ENCODE measurements around the gene FBN3. TPM values are rescaled to one million over a fixed set of nuclear protein-coding genes. Genes with fewer than 3 reads are reported as not detected.

The FBN3 gene
- total RNA-seq, 1 donor from 2014 or later = not detected

GRCh38 chr19:8110931-8111330 lies 38.5 kb downstream of the FBN3 start:
- ATAC-seq (ENCODE audit: low read depth) (no peak), DNase-seq (no peak)
- intact Hi-C loops (cut with micrococcal nuclease) = no loop called here
- Mint-ChIP-seq H3K9me3 (no peaks in the 10 kb centered on the region), H3K36me3 (ENCODE audit: low read depth) (no peaks in the 10 kb centered on the region), H3K4me1 (no peaks in the 10 kb centered on the region), H3K4me3 (no peak overlapping the region), H3K27me3 (peaks cover 7% of the 10 kb centered on the region), H3K27ac (no peak overlapping the region)
- TF ChIP-seq, protein P1, sequence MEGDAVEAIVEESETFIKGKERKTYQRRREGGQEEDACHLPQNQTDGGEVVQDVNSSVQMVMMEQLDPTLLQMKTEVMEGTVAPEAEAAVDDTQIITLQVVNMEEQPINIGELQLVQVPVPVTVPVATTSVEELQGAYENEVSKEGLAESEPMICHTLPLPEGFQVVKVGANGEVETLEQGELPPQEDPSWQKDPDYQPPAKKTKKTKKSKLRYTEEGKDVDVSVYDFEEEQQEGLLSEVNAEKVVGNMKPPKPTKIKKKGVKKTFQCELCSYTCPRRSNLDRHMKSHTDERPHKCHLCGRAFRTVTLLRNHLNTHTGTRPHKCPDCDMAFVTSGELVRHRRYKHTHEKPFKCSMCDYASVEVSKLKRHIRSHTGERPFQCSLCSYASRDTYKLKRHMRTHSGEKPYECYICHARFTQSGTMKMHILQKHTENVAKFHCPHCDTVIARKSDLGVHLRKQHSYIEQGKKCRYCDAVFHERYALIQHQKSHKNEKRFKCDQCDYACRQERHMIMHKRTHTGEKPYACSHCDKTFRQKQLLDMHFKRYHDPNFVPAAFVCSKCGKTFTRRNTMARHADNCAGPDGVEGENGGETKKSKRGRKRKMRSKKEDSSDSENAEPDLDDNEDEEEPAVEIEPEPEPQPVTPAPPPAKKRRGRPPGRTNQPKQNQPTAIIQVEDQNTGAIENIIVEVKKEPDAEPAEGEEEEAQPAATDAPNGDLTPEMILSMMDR (IDR thresholded peaks at IDR 0.05) = no peak
- ChIA-PET POLR2A (no interaction called here), CTCF (no interaction called here)

GRCh38 chr19:8109890-8110662 lies 39.3 kb downstream of the FBN3 start:
- no peak for DNase-seq
- Mint-ChIP-seq H3K9me3 (no peaks in the 10 kb centered on the region), H3K4me3 (no peak overlapping the region), H3K27me3 (peaks cover 7% of the 10 kb centered on the region), H3K27ac (no peak overlapping the region), H3K4me1 (no peaks in the 10 kb centered on the region), H3K36me3 (ENCODE audit: low read depth) (no peaks in the 10 kb centered on the region)
- CTCF ChIA-PET = no interaction called here
- TF ChIP-seq, protein P1 (IDR thresholded peaks at IDR 0.05) = no peak
- ATAC-seq (ENCODE audit: low read depth) = no peak
- POLR2A ChIA-PET = no interaction called here
- intact Hi-C loops (cut with micrococcal nuclease) = no loop called here

DNA sequence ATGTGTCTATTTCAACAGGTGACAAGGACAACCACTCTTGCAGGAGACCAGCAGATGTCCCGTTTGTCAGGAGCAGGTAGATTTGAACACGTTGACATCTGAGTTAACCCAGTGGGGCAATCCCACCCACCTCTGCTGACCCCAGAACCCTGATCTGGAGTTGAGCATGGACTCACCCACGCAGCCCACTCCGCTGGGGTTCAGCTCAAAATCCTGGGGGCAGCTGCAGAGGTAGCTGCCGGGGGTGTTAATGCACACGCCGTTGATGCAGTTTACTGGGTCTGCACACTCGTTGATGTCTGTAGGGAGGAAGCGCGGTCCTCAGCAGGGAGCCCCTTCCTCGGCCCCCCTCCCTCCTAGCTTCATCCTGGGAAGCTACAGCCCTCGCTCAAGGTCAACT lies 39.9 kb downstream of the FBN3 start:
- intact Hi-C loops (cut with micrococcal nuclease) = no loop called here
- Mint-ChIP-seq H3K27me3 (peaks cover 7% of the 10 kb centered on the region), H3K4me1 (no peaks in the 10 kb centered on the region), H3K9me3 (no peaks in the 10 kb centered on the region), H3K36me3 (ENCODE audit: low read depth) (no peaks in the 10 kb centered on the region), H3K27ac (no peak overlapping the region), H3K4me3 (no peak overlapping the region)
- no peak for ATAC-seq (ENCODE audit: low read depth)
- POLR2A ChIA-PET = no interaction called here
- TF ChIP-seq, protein P1 (IDR thresholded peaks at IDR 0.05) = no peak
- no peak for DNase-seq
- CTCF ChIA-PET = no interaction called here

- ATAC-seq (ENCODE audit: low read depth) = no peak
- H3K9me3 Mint-ChIP-seq = no peaks in the 10 kb centered on the region
- H3K36me3 Mint-ChIP-seq (ENCODE audit: low read depth) = no peaks in the 10 kb centered on the region
- H3K4me3 Mint-ChIP-seq = no peak overlapping the region
- H3K4me1 Mint-ChIP-seq = no peaks in the 10 kb centered on the region
- ChIA-PET POLR2A (no interaction called here), CTCF (no interaction called here)
- no peak for DNase-seq
- intact Hi-C loops (cut with micrococcal nuclease) = no loop called here
- peaks cover 7% of the 10 kb centered on the region for H3K27me3 Mint-ChIP-seq
- no peak overlapping the region for H3K27ac Mint-ChIP-seq
- TF ChIP-seq, protein P1 (IDR thresholded peaks at IDR 0.05) = no peak
Observed at GRCh38 chr19:8108560-8109445, 40.6 kb downstream of the FBN3 start.

GRCh38 chr19:8107301-8107903 lies 42.0 kb downstream of the FBN3 start:
- TF ChIP-seq, protein P1 (IDR thresholded peaks at IDR 0.05) = no peak
- ChIA-PET CTCF (no interaction called here), POLR2A (no interaction called here)
- H3K27ac Mint-ChIP-seq = no peak overlapping the region
- H3K9me3 Mint-ChIP-seq = no peaks in the 10 kb centered on the region
- intact Hi-C loops (cut with micrococcal nuclease) = no loop called here
- H3K4me1 Mint-ChIP-seq = no peaks in the 10 kb centered on the region
- no peaks in the 10 kb centered on the region for H3K36me3 Mint-ChIP-seq (ENCODE audit: low read depth)
- DNase-seq (no peak), ATAC-seq (ENCODE audit: low read depth) (no peak)
- H3K27me3 Mint-ChIP-seq = peaks cover 7% of the 10 kb centered on the region
- no peak overlapping the region for H3K4me3 Mint-ChIP-seq

All from activated B cell treated with CpG ODN at 0.5 μM for 24 hours (primary cell).